ENCODE results near the gene PUS3.
A peak's percentile ranks its signal among the peaks of the same experiment; 100 is the strongest.

PUS3 gene

GRCh38 chr11:125902927-125903710 is at the start of gene PUS3:
PUS3 (minus strand) TSS chr11:125903206; CDS start chr11:125896284, 6,922 bp downstream.
- FAIRE-seq = peak; percentile 29

GRCh38 chr11:125952559-125952958 is 49.6 kb upstream of the PUS3 start:
- no peak for FAIRE-seq

- FAIRE-seq = no peak
Observed at GRCh38 chr11:125951731-125952130, 48.7 kb upstream of the PUS3 start.

GRCh38 chr11:125950696-125951651 is 48.0 kb upstream of the PUS3 start:
- FAIRE-seq = peak; percentile 48

- no peak for FAIRE-seq
Observed at GRCh38 chr11:125950178-125950490, 47.1 kb upstream of the PUS3 start.

GRCh38 chr11:125949271-125950177 is 46.5 kb upstream of the PUS3 start:
- no peak for FAIRE-seq

GRCh38 chr11:125948278-125949051 is 45.5 kb upstream of the PUS3 start:
- no peak for FAIRE-seq

GRCh38 chr11:125947419-125948277 is 44.6 kb upstream of the PUS3 start:
- FAIRE-seq = no peak

- no peak for FAIRE-seq
Observed at GRCh38 chr11:125946712-125947418, 43.9 kb upstream of the PUS3 start.

GRCh38 chr11:125945797-125946520 is 43.0 kb upstream of the PUS3 start, which contains the start of gene VSIG10L2:
VSIG10L2 (plus strand) TSS chr11:125946044; CDS start chr11:125946056, 12 bp downstream.
- FAIRE-seq = no peak

- no peak for FAIRE-seq
Observed at GRCh38 chr11:125945011-125945796, 42.2 kb upstream of the PUS3 start.

GRCh38 chr11:125944350-125945010 is 41.5 kb upstream of the PUS3 start:
- no peak for FAIRE-seq

- FAIRE-seq = no peak
Observed at GRCh38 chr11:125943661-125944349, 40.8 kb upstream of the PUS3 start.

GRCh38 chr11:125942771-125943428 is 39.9 kb upstream of the PUS3 start:
- no peak for FAIRE-seq

- FAIRE-seq = no peak
Observed at GRCh38 chr11:125941619-125942611, 38.9 kb upstream of the PUS3 start.

- FAIRE-seq = no peak
Observed at GRCh38 chr11:125941267-125941618, 38.2 kb upstream of the PUS3 start.

Data from endometrium (tissue), 2 donors.